PC-9 (cell line): ENCODE data around the gene RALGPS1.

ENCODE experiments used
- CTCF ChIP-seq: fragments of 200-600 bp; sonication (generic); conservative IDR thresholded peaks from 2 replicates; pipeline ENCODE4 v1.6.1; 2017; ENCODE audit warnings: mixed run types, antibody characterized with exemption, mild to moderate bottlenecking, moderate library complexity
- EZH2 ChIP-seq: fragments of 200-600 bp; sonication (generic); IDR thresholded peaks from 2 replicates; pipeline ENCODE4 v1.8.0; 2017; ENCODE audit warnings: antibody characterized with exemption, low read depth

DNA sequence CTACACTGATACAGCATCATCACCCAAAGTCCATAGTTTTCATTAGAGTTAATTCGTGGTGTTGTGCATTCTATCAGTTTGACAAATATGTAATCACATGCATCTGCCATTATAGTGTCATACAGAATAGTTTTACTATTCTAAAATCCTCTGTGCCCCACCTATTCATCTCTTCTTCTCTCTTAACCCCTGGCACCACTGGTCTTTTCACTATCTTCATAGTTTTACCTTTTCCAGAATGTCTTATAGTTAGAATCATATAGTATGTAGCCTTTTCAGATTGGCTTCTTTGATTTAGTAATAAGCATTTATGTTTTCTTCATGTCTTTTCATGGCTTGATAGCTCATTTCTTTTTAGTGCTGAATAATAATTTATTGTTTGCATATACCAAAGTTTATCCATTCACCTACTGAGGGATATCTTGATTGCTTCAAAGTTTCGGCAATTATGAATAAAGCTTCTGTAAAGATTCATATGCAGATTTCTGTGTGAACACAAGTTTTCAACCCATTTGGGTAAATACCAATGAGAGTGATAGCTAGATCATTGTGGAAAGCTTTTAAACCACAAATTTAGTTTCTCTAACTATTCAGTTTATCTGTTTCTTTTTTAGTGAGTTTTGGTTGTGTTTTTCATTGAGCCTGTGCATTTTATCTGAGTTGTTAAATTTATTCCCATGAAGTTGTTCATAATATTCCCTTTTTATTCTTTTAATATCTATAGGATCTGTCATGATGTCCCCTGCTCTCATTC lies 84.9 kb downstream of the RALGPS1 start:
- TF ChIP-seq EZH2 (no peak), CTCF (no peak)
